Stimulated activated CD8-positive, alpha-beta memory T cell treated with anti-CD3 and anti-CD28 coated beads, Interleukin-4, amount 100 ng/mL, for 24 hours (primary cell): ENCODE measurements around the gene NTRK3.
"Not testable (repeated sequence)": the region's sequence is repeated elsewhere in the genome, so short reads cannot be mapped to it uniquely, and the experiment has no call there.

ENCODE experiments used
- DNase-seq: peaks from one replicate; pipeline ENCODE4 v3.0.0-alpha.2; 2020; ENCODE audit warnings: low read depth

The NTRK3 gene

DNA sequence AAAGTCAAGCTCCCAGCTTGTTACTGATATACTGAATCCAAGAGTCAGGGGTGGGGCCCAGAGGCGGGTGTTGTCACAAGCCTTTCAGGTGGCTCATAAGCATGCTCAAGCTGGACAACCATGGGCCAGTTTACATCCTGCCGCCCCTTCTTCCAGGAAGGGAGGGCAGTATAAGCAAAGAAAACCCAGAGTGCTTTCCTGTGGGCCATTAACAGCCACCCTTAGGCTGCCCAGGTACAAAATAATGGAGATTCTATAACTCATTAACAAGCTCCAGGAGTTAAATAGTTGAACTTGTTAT, 183.2 kb downstream of the NTRK3 start:
- DNase-seq = no peak

DNA sequence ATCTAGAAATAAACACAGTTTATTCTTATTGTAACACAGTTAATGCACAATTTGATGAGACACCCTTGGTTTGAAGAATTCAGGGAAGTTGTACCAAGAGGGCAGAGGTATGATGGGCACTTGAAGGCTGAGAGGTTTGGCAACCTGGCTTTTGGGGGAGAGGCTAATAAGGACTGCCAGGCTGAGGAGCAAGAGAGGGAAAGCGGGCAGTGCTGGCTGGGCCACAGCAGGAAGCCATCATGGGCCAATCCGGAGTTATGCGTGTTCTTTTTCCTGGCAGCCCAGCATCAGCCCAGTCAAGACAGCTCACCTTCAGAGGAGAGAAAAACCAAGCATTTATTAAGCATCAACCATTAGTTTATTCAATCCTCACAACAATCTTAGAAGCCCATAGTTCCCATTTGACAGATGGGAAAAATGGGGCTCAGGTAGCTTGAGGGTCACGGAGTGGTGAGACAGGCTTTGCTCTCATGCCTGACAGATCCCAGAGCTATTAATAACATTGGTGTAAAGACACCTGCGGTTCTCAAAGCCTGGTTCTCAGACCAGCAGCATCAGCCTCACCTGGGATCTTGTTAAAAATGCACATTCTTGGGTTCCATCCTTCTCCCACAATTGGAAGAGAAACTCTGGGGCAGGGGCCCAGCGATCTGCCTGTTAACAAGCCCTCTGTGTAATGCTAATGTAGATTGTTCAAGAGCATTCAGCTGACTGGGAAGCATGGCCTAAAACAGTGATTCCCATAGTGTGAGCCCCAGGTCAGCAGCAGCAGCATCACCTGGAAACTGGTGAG, 183.7 kb downstream of the NTRK3 start:
- no peak for DNase-seq

DNA sequence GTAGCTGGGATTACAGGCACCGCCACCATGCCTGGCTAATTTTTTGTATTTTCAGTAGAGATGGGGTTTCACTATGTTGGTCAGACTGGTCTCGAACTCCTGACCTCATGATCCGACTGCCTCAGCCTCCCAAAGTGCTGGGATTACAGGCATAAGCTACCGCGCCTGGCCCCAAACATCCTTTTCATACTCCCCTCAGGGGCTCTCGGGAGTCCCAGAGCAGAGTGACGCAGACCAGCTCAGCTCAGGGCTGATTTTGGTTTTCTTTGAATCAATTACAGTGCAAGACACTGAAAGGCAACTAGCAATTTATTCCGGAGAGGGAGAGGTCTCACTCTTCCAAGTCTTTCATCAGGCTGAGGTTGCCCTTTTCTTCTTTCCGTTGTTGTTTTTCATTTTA, 184.4 kb downstream of the NTRK3 start:
- DNase-seq = not testable (repeated sequence)

DNA sequence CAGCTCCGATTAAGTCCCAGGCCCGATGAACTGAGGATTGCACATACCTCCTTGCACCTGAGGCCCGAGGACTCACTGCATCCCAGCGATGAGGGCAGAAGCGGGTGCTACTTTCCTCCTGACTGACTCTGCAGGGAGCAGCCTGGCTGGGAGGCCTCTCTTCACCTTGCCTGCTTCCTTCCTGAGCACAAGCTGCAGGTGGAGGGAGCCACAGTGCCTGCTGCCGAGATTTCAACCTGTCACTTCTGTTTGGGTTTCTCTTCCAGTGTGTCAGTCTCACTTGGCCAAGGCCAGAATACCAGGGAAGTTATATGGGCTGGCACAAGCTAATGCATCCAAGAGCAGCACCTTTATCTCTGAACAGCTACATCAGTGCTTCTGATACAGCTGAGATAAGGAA, 185.4 kb downstream of the NTRK3 start:
- DNase-seq = no peak

DNA sequence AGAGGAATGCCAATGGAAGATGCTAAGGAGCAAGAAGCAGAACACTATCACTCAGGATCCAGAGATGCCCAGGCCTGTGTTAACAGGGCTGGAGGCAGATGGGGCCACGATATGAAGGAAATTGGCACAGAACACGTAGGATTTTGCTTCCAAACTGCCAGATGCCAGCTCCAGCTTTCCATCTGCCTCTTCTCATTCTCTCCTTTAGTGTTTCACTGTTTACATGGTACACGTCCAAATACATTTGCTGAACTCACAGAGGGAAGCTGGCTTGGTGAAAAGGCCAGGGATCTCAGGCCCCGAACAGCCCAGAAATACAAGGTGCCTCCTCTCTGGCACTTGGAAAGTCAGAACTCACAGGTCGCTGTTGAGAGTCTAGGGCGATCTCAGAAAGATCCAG, 187.0 kb downstream of the NTRK3 start:
- DNase-seq = no peak

DNA sequence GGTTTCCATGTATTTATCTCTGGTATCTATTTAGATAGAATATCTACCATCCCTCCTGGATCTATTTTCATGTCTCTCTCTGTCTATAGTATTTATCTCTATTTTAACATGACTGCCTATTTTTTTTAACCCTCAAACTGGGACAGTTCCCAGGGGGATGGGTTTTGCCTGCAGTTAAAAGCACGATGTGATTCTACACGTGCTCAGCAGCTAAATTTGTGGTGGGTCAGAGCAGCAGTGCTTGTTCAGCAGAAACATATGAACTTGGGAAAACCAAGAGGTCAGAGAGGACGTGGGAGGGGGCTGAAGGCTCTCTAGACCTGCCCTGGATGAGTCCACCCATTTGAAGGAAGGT, 189.2 kb downstream of the NTRK3 start:
- DNase-seq = no peak

DNA sequence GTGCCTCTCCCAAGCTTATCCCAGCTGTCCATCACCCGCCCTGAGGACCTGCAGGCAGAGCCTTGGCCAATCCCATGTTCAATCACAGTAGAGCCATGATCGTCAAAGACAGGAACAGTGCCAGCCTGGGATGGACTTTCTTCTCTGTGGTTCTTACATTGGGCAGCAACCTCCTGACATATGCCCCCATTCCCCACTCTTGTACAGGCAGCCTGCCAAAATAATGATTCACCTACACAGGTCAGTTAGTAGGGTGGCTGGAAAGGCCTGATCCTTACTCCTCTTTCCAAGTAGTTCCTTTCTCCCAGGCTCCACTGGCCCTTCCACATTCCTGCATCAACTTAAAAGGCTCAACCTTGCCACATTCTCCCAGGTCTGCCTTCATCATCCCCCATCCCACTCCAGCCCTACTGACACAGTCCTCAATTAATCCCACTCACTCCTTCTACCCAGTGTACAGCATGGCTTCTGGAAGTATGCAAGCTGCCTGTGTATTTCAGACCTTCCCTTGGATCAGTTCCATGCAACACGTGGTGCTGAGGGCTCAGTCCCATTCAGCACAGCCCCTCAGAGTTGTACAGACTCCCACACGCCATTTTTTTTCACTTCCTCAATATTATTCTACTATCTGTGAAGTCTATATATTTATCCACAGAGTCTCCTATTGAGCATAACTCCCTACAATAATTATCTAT, 189.8 kb downstream of the NTRK3 start:
- no peak for DNase-seq

DNA sequence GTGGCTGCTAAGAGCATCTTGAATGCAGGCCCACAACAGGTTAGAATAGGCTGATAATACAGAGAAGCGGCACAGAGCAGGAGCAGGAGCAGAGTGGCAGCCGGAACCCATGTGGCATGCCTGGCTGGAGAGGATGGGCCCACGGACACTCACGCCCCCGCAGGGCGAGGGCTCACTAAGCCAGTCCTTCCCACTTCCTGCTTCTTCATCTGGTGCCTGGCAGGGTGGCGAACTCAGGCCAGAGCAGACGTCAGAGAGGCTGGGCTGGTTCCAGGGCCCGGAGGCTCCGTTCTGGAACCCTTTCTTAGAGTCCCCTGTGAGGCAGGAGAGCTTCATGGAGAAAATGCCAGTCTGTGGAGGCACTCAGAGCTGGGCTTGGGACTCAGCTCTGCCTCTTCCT, 195.1 kb downstream of the NTRK3 start:
- no peak for DNase-seq

DNA sequence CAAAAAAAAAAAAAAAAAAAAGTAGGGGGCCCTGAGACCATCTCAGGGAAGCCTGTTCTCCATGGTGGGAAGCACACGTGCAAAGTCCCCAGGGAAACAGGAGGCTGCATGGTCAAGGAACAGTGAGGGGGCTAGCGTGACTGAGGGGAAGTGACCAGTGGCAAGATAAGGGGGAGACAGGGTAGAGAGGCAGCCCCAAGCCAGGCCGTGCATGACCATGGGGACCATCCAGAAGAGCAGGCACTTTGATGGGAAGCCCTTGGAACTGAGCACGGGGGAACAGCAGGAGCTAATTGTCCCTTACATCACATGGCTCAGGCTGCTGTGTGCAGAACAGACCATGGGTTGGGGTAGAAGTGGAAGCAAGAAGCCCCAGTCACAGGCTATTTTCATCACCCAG, 196.2 kb downstream of the NTRK3 start:
- no peak for DNase-seq

DNA sequence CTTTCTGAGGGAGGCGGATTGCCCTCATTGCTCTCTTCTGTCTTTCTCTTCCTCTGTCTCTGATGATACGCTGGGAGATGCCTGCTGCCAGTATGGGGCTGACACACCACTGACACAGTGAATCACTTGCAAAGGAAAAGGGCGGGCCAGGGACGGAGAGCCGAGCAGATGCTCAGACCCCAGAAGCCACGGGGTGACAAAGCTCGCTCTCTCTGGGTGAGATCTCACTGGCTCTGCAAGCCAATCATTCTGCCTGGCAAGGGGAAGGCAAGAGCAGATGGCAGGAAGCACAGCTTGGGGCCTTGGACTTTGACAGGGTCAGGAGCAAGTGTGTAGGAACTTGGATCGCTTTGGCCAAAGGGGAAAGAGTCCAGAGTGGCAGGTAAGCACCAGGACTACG, 198.7 kb downstream of the NTRK3 start:
- DNase-seq = no peak

DNA sequence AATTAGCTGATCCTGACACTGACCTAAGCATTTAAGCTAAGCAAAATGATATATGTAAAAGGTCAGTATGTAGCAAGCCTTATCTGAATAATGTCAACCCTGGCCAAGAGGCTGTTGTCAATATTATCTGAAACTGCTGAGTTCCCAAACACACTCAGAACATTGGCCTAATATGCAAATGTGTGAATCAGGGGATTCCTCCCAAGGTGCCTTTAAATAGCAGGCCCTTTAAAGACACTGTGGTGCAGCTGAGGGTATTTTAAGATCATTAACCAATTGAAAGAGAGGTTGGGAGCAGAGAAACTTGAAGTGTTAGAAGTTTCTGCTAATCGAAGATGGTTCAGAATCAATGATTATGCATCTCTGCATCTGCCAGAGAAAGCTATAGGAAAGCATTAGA, 207.0 kb downstream of the NTRK3 start:
- no peak for DNase-seq

DNA sequence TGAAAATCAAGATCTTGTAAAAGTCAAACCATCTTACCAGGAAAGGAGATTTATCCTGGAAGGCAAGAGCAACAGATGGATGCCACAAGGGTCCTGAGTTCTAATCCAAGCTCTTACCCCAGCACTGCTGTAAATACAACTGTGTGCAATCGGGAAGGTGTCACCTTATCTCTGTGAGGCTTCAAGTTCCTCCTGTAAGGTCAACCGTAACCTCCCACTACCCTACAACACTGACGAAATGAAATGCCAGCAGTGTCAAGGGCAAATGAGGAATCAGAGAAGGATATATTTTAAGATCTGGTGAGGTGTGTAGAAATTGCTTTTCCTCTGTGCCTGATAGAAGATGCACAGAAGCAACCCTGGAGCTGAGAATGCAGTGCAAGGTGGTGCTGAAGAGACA, 207.8 kb downstream of the NTRK3 start:
- DNase-seq = no peak

DNA sequence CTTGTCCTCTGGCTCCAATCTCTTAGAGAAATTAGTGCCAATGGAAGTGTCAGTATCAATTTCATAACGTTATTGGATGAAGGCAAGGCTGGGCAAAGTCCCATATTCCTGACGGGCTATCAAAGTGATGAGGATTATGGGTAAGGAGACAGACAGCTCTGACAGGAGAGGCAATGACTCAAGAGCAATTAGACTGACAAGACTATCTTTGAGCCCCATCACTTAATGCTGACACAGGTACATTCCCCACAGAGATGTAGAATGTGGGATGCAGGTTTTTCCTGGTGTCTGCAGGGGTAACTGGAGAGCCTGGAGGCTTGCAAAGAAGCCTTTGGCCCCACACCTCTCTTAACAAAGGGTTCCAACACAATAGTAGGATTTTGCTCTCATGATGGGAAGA, 208.3 kb downstream of the NTRK3 start:
- DNase-seq = no peak

DNA sequence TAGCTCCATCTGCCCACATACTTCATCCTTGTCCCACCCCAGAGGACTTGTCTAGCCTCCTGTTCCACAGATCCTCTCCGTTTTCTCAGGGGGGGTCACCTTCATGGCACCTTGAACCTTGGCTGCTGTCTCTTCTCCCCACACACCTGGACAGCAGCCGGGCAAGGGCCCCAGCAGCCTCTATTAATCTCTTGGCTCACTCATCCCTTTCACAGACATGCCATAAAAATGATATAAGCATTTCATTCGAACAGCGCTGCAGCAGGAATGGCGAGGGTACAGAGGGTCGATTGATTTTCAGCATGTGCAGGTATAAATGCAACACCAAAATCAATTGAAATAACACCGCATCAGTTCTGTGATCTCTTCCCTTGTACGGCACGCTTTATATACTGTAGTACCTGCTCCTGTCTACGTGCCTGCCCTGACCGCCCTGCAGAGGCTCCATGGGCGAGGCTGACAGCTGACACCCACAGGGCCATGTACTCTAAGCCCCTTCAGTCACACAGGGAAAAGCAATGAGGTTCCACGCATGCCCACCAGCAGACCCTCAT, 209.9 kb downstream of the NTRK3 start:
- DNase-seq = no peak

DNA sequence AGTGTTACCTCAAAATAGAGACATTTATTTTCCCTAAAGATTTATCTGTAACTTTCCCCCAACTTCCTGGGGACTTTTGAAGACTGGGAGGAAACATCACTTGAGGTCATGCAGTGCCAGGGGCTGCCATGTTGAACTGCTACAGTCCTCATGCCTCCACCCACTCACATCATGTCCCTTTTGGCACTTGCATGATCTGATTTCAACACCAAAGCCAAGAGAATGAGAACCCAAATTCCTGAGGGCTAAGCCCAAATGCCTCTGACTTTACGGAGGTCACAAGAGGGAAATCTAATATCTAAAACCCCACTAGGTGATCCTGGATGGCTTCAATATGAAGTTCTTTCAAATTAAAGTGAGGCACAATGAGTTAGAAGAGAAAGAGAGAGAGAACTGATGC, 213.1 kb downstream of the NTRK3 start:
- DNase-seq = no peak

DNA sequence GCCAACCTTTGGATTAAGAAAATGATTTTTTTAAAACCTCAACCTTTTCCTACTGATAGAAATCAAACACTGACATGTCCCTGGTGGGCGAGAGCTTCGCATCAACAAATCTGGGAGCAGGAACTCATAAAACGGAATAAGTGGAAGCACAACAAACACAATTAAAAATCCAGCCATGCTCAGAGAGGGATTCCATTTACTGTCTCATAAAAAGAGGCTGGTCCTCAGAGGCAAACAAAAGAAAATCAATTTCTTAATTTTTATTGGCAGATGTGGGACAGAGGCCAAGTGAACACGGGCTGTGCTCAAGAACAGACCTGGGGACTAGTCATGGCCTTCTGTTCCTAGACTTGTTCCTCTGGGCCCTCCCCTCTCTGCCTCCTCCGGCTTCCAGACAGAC, 214.5 kb downstream of the NTRK3 start:
- no peak for DNase-seq

DNA sequence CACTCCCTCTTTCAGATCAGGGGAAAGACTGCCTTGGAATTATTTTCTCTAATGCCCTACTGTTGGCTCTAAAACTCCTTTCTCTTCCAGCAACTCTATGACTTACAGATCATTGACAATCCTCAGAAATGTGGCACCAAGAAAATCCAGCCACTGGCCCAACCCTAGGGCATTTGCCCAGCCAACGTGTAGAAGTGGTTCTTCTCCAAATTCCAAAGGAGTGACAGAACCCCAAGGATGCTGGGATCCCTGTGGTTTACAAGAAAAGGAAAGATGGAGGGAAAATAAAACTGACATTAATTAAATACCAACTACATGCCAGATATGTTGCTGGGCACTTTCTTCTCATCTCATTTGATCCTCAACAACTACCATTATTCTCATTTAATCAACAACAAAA, 216.0 kb downstream of the NTRK3 start:
- DNase-seq = no peak

DNA sequence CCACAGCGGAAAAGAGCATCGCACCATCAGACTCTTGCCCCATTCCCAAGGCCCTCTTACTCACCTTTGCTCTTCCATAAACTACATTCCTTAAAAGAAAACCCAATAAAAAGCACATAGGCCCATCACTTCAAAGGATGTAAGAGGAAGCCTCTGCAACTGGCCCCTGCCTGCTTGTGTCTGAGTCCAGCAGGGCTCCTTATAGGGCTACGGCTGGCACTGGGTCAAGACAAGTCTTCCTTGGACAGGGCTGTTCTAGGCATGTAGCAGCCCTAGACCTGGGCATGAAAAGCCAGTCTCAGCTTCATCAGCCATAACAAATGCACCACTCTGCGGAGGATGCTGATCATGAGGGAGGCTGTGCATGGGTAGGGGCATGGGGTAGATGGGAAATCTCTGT, 218.3 kb downstream of the NTRK3 start:
- no peak for DNase-seq

DNA sequence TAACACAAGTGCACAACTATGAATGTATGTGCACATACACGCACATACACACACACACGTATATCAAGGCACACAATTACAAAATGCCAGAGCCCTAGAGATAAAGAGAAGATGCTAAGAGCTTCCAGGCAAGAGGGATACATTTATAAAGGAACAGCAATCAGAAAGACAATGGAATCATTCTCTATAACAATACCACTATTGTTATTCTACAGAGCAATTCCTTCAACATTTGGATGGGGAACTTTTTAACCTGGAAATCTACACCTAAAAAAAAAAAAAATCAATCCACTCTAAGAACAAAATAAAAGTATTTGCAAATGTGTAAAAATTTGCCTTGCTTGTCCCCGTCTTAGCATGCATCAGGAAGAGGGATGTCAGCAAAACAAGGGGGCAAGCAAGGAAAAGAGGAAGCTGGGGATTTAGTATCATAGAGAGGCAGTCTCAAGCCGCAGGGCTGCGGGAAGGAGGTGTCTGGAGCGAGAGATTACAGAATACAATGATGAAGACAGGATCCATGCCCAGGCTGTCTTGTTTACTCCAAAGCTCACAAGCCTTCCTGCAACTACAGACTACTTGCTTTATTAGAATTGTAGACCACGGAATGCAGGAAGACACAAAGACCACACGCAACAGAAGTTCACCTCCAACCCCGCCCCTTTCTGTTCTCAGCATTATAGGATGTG, 220.2 kb downstream of the NTRK3 start:
- DNase-seq = no peak

DNA sequence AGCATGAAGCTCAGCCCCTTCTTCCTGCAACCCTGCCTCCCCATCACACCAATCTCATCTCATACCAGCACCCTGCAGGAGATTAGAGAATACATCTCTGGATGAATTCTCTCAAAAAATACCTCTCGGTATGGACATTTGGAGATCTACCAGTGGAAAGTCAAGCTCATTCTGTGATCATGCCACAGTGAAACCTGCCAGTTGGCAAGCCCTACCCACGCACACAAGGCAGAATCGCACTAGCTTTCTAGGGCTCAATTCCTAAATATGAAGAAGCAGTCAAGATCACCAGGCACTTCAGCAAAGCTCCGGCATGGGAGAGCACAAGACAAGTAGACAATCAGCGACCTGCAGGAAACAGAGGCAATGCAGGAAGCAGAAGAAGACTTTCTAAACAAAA, 221.2 kb downstream of the NTRK3 start:
- DNase-seq = no peak

DNA sequence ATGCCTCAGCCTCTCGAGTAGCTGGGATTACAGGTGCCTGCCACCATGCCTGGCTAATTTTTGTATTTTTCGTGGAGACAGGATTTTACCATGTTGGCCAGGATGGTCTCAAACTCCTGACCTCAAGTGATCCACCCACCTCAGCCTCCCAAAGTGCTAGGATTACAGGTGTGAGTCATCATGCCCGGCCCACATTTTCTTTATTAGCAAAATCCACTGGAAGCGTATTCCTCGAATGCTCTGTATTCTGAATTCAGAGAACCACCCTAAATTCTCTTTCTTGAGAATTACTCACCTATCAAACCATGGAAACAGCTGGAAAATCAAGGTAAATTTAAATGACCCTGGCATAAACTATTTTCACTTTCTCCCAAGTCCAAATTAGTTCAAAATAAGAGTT, 223.1 kb downstream of the NTRK3 start:
- DNase-seq = not testable (repeated sequence)

DNA sequence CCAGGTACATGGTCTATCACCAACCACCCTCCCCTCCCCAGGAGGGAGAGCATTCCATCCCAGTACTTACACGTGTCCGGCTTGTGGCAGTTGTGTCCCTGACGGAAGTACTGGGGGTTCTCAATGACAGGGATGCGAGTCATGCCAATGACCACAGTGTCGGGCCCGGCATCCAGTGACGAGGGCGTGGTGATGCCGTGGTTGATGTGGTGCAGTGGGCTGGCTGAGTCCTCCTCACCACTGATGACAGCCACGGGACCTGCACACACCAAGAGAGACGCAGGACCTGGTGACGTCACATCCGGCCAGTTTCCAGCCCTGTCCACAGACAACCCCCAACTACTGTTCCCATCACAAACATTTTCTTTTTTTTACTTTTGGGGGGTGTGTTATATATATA, 223.8 kb downstream of the NTRK3 start:
- no peak for DNase-seq

DNA sequence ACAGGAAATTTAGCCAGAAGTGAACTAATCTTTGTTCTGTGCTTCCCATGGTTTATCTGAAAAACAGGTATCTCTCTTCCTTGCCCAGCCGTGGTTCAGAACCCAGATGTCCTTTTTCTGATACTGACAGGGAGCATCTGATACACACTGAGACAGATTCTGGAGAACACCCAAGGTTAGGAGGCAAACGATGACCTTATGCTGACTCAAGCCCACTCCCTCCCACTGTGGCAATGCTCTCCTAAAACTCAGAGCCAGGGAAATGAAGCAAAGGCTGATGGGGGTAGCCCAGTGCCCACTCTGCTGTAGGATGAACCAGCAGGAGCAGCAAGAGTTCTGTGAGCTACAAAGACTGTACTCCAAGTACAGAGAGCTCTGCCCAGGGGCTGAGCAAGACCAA, 225.1 kb downstream of the NTRK3 start:
- DNase-seq = no peak
